H9 (cell line): ENCODE data around the gene SLC10A3. TPM values are rescaled to one million over a fixed set of nuclear protein-coding genes. Genes with fewer than 3 reads are reported as not detected.

Source experiments
- DNase-seq: peaks from one replicate; pipeline ENCODE4 v3.0.0-alpha.2; 2017
- H2AFZ ChIP-seq: one replicate; pipeline ENCODE4 v1.6.1; 2013; ENCODE audit warnings: mild to moderate bottlenecking, low read length, control low read depth, moderate library complexity
- H2AK5ac ChIP-seq: 2 replicates; pipeline ENCODE4 v1.6.1; 2013; ENCODE audit warnings: low read length, control low read depth, mixed read lengths; ENCODE audit not compliant: insufficient read length
- H2BK120ac ChIP-seq: one replicate; pipeline ENCODE4 v1.6.1; 2013; ENCODE audit warnings: low read depth, mild to moderate bottlenecking, low read length, control low read depth, inconsistent platforms; ENCODE audit not compliant: poor library complexity, severe bottlenecking
- H2BK12ac ChIP-seq: 2 replicates; pipeline ENCODE4 v1.6.1; 2013; ENCODE audit warnings: low read length, control low read depth, mixed read lengths, low read depth; ENCODE audit not compliant: insufficient read length
- H2BK15ac ChIP-seq: 2 replicates; pipeline ENCODE4 v1.6.1; 2013; ENCODE audit warnings: low read depth, low read length, control low read depth
- H2BK20ac ChIP-seq: one replicate; pipeline ENCODE4 v1.6.1; 2013; ENCODE audit warnings: low read depth, mild to moderate bottlenecking, low read length, control low read depth, inconsistent platforms; ENCODE audit not compliant: poor library complexity, severe bottlenecking
- H2BK5ac ChIP-seq: 2 replicates; pipeline ENCODE4 v1.6.1; 2013; ENCODE audit warnings: low read length, control low read depth, mixed read lengths; ENCODE audit not compliant: insufficient read length
- H3K14ac ChIP-seq: 2 replicates; pipeline ENCODE4 v1.6.1; 2013; ENCODE audit warnings: low read length, control low read depth; ENCODE audit not compliant: insufficient read depth
- H3K18ac ChIP-seq: 2 replicates; pipeline ENCODE4 v1.6.1; 2013; ENCODE audit warnings: low read depth, mild to moderate bottlenecking, mixed read lengths, low read length, control low read depth; ENCODE audit not compliant: insufficient read length
- H3K23ac ChIP-seq: 2 replicates; pipeline ENCODE4 v1.6.1; 2013; ENCODE audit warnings: low read length, control low read depth, mixed read lengths, low read depth; ENCODE audit not compliant: insufficient read length
- H3K23me2 ChIP-seq: 2 replicates; pipeline ENCODE4 v1.6.1; 2013; ENCODE audit warnings: low read depth, mild to moderate bottlenecking, mixed read lengths, low read length, control low read depth; ENCODE audit not compliant: insufficient read length, poor library complexity, severe bottlenecking
- H3K27ac ChIP-seq: 2 replicates; pipeline ENCODE4 v1.5.1; 2013; ENCODE audit warnings: low read length, control low read depth, mixed read lengths, low read depth; ENCODE audit not compliant: insufficient read length
- H3K27me3 ChIP-seq: 2 replicates; pipeline ENCODE4 v1.6.1; 2013; ENCODE audit warnings: low read length, control low read depth, inconsistent platforms; ENCODE audit not compliant: insufficient read depth
- H3K4ac ChIP-seq: 2 replicates; pipeline ENCODE4 v1.6.1; 2013; ENCODE audit warnings: low read depth, mild to moderate bottlenecking, control low read depth, inconsistent platforms, low read length, moderate library complexity
- H3K4me1 ChIP-seq: 2 replicates; pipeline ENCODE4 v1.6.1; 2013; ENCODE audit warnings: low read length, control low read depth, inconsistent platforms; ENCODE audit not compliant: insufficient read depth
- H3K4me2 ChIP-seq: 2 replicates; pipeline ENCODE4 v1.6.1; 2013; ENCODE audit warnings: low read length, control low read depth, mixed read lengths; ENCODE audit not compliant: insufficient read length, insufficient read depth
- H3K56ac ChIP-seq: 2 replicates; pipeline ENCODE4 v1.6.1; 2013; ENCODE audit warnings: low read depth, mild to moderate bottlenecking, mixed read lengths, low read length, control low read depth; ENCODE audit not compliant: insufficient read length
- H3K79me1 ChIP-seq: 2 replicates; pipeline ENCODE4 v1.6.1; 2013; ENCODE audit warnings: low read depth, mild to moderate bottlenecking, moderate library complexity, low read length, control low read depth, inconsistent platforms; ENCODE audit not compliant: insufficient read depth, poor library complexity, severe bottlenecking
- H3K79me2 ChIP-seq: 2 replicates; pipeline ENCODE4 v1.6.1; 2013; ENCODE audit warnings: low read length, control low read depth, inconsistent platforms; ENCODE audit not compliant: insufficient read depth
- H3K9ac ChIP-seq: 2 replicates; pipeline ENCODE4 v1.6.1; 2013; ENCODE audit warnings: low read length, control low read depth, mixed read lengths; ENCODE audit not compliant: insufficient read length; ENCODE audit errors: extremely low read depth
- H3K9me3 ChIP-seq: one replicate; pipeline ENCODE4 v1.6.1; 2013; ENCODE audit warnings: low read depth, low read length, inconsistent platforms; ENCODE audit not compliant: control insufficient read depth
- H3T11ph ChIP-seq: one replicate; pipeline ENCODE4 v1.6.1; 2013; ENCODE audit warnings: mild to moderate bottlenecking, low read length, control low read depth, inconsistent platforms
- H4K20me1 ChIP-seq: one replicate; pipeline ENCODE4 v1.6.1; 2013; ENCODE audit not compliant: control insufficient read depth, insufficient read length, insufficient read depth
- H4K5ac ChIP-seq: 2 replicates; pipeline ENCODE4 v1.6.1; 2013; ENCODE audit warnings: low read depth, mild to moderate bottlenecking, mixed read lengths, low read length, control low read depth; ENCODE audit not compliant: insufficient read length
- H4K8ac ChIP-seq: replicated peaks from 2 replicates; pipeline ENCODE4 v1.6.1; 2013; ENCODE audit warnings: low read length, control low read depth, mixed read lengths, low read depth; ENCODE audit not compliant: insufficient read length
- H4K91ac ChIP-seq: 2 replicates; pipeline ENCODE4 v1.6.1; 2013; ENCODE audit warnings: low read depth, mild to moderate bottlenecking, moderate library complexity, mixed read lengths, low read length, control low read depth; ENCODE audit not compliant: insufficient read length
- H3K27ac Mint-ChIP-seq, 3 experiments: 2 replicates in 2 of 3; 3 replicates in 1 of 3; pipeline ENCODE4 v1.8.0; 2020 to 2021; ENCODE audit warnings: mixed read lengths in 3 of 3, mild to moderate bottlenecking in 1 of 3, moderate library complexity in 1 of 3
- H3K27me3 Mint-ChIP-seq: 2 replicates; pipeline ENCODE4 v1.8.0; 2021; ENCODE audit warnings: low read depth, mild to moderate bottlenecking, moderate library complexity, mixed read lengths
- H3K36me3 Mint-ChIP-seq, 3 experiments: 2 replicates in 2 of 3; 3 replicates in 1 of 3; pipeline ENCODE4 v1.8.0; 2020 to 2021; ENCODE audit warnings: low read depth in 3 of 3, mixed read lengths in 3 of 3; ENCODE audit not compliant: insufficient read depth in 1 of 3
- H3K4me1 Mint-ChIP-seq, 2 experiments: 2 replicates each; pipeline ENCODE4 v1.8.0; 2020; ENCODE audit warnings: mixed read lengths in 2 of 2
- H3K4me3 Mint-ChIP-seq, 2 experiments: 2 replicates in 1 of 2; 3 replicates in 1 of 2; pipeline ENCODE4 v1.8.0; 2020 to 2021; ENCODE audit warnings: mild to moderate bottlenecking in 2 of 2, mixed read lengths in 2 of 2, moderate library complexity in 1 of 2
- H3K9me3 Mint-ChIP-seq, 2 experiments: 2 replicates in 1 of 2; 3 replicates in 1 of 2; pipeline ENCODE4 v1.8.0; 2020; ENCODE audit warnings: mild to moderate bottlenecking in 2 of 2, mixed read lengths in 2 of 2, moderate library complexity in 1 of 2
- CTCF ChIP-seq: fragments of 200-600 bp; sonication (generic); conservative IDR thresholded peaks from 3 replicates; pipeline ENCODE4 v1.8.0; 2021; ENCODE audit warnings: antibody characterized with exemption, mild to moderate bottlenecking
- WGBS: extraction: QIAGEN DNeasy Blood & Tissue Kit; methylation state at CpG from one replicate; pipeline ENCODE4 v1.1.7; 2013; ENCODE audit warnings: missing lambda C conversion rate, low lambda C conversion rate, mixed read lengths; ENCODE audit not compliant: insufficient read length; ENCODE audit errors: extremely low coverage; 5-methylcytosine and 5-hydroxymethylcytosine counted together
- microRNA-seq: library from miRNA; unstranded; fragments of <30 nt; microRNA quantifications from one replicate; pipeline ENCODE4, GENCODE V29; 2020; ENCODE audit warnings: borderline microRNAs expressed
- total RNA-seq: library from RNA; stranded (reverse); gene quantifications from 2 replicates; pipeline ENCODE4 v1.2.1, GENCODE V29; 2021

Gene SLC10A3
- total RNA-seq, 1 experiment from 2014 or later: 8.8 TPM

- DNase-seq: no peak
- no peak overlapping the region for H3K14ac ChIP-seq
- peaks cover 8 to 12% of the 10 kb centered on the region in 2 experiments for H3K4me1 Mint-ChIP-seq
- no peak overlapping the region for H3K9ac ChIP-seq
- no peaks in the 10 kb centered on the region for H3K27me3 ChIP-seq
- no peak overlapping the region for H2BK20ac ChIP-seq
- no peak overlapping the region for H3K23ac ChIP-seq
- no peak overlapping the region for H4K91ac ChIP-seq
- no peak for TF ChIP-seq CTCF
- H2BK12ac ChIP-seq: no peak overlapping the region
- H3K9me3 ChIP-seq: peaks cover 41% of the 10 kb centered on the region
- H3K4me2 ChIP-seq: peak overlapping the region; percentile 41
- no peaks in the 10 kb centered on the region for H3K27me3 Mint-ChIP-seq
- peak overlapping the region in 1 of 3 experiments; percentile 48; a peak in 1 of 7 replicates for H3K27ac Mint-ChIP-seq
- H2BK120ac ChIP-seq: no peak overlapping the region
- no peak overlapping the region for H2AK5ac ChIP-seq
- WGBS: no CpG with 5 or more reads among the region's 28 CpGs
- H3K4me1 ChIP-seq: no peaks in the 10 kb centered on the region
- no peak overlapping the region for H3K27ac ChIP-seq
- no peak overlapping the region for H4K5ac ChIP-seq
- H4K20me1 ChIP-seq: no peaks in the 10 kb centered on the region
- no peak overlapping the region for H3T11ph ChIP-seq
- H2AFZ ChIP-seq: no peak overlapping the region
- H3K23me2 ChIP-seq: peaks cover 7% of the 10 kb centered on the region
- H3K18ac ChIP-seq: no peak overlapping the region
- no peak overlapping the region for H3K4ac ChIP-seq
- H2BK5ac ChIP-seq: no peak overlapping the region
- H3K4me3 Mint-ChIP-seq: peak overlapping the region; percentile 82 to 90
- no peaks in the 10 kb centered on the region for H3K79me1 ChIP-seq
- H3K9me3 Mint-ChIP-seq: peaks cover 70 to 87% of the 10 kb centered on the region in 2 experiments
- H3K56ac ChIP-seq: no peak overlapping the region
- no peak overlapping the region for H2BK15ac ChIP-seq
- H4K8ac ChIP-seq: no peak overlapping the region
- peaks cover 2% of the 10 kb centered on the region; the same call in 1 of the 2 replicates for H3K79me2 ChIP-seq
- H3K36me3 Mint-ChIP-seq: peaks cover 28 to 72% (median 64%) of the 10 kb centered on the region in 3 experiments
These were observed 52.2 kb downstream of the SLC10A3 start for GRCh38 chrX:154437971-154438893.

Small RNA genes within 50 kb of the gene (microRNA-seq; reads per million reads assigned to microRNA genes)
- gene MIR6858: not detected

Other genes with a start within 250 kb of the SLC10A3 start
- gene OPN1MW3, start 233.0 kb downstream of the SLC10A3 start, total RNA-seq: not detected in 2 replicates
- gene TEX28, start 195.5 kb downstream of the SLC10A3 start, total RNA-seq: not detected in 2 replicates
- gene TKTL1, start 194.8 kb downstream of the SLC10A3 start, total RNA-seq: not detected in 2 replicates
- gene FLNA, start 116.0 kb downstream of the SLC10A3 start, total RNA-seq: 946 and 957 TPM in 2 replicates
- 113 and 115 TPM in 2 replicates for gene EMD, start 111.3 kb downstream of the SLC10A3 start, total RNA-seq
- 2,110 and 2,124 TPM in 2 replicates for gene RPL10, start 92.3 kb downstream of the SLC10A3 start, total RNA-seq
- 14.2 and 14.5 TPM in 2 replicates for gene DNASE1L1, start 81.4 kb downstream of the SLC10A3 start, total RNA-seq
- 24.7 and 25.5 TPM in 2 replicates for gene TAFAZZIN, start 79.1 kb downstream of the SLC10A3 start, total RNA-seq
- gene ATP6AP1, start 62.0 kb downstream of the SLC10A3 start, total RNA-seq: 45.6 and 49.2 TPM in 2 replicates
- gene GDI1, start 53.5 kb downstream of the SLC10A3 start, total RNA-seq: 111 and 112 TPM in 2 replicates
- gene FAM50A, start 46.5 kb downstream of the SLC10A3 start, total RNA-seq: 56.7 and 57.4 TPM in 2 replicates
- 36.3 and 45.5 TPM in 2 replicates for gene PLXNA3, start 32.3 kb downstream of the SLC10A3 start, total RNA-seq
- 32.1 and 32.5 TPM in 2 replicates for gene LAGE3, start 11.3 kb downstream of the SLC10A3 start, total RNA-seq
- gene UBL4A, start 4.0 kb downstream of the SLC10A3 start, total RNA-seq: 30.9 and 35.4 TPM in 2 replicates
- 21.0 and 22.8 TPM in 2 replicates for gene FAM3A, start 25.6 kb upstream of the SLC10A3 start, total RNA-seq
- gene G6PD, start 56.2 kb upstream of the SLC10A3 start, total RNA-seq: 68.7 and 70.5 TPM in 2 replicates
- 16.2 and 17.8 TPM in 2 replicates for gene IKBKG, start 57.0 kb upstream of the SLC10A3 start, total RNA-seq
- not detected in 2 replicates for gene CTAG1A, start 94.5 kb upstream of the SLC10A3 start, total RNA-seq
- not detected in 2 replicates for gene CTAG1B, start 128.7 kb upstream of the SLC10A3 start, total RNA-seq
- not detected in 2 replicates for gene CTAG2, start 162.9 kb upstream of the SLC10A3 start, total RNA-seq